Measurements from ENCODE around the gene LMAN1.

The LMAN1 gene

GRCh38 chr18:59358712-59359575 lies at the start of gene LMAN1:
Gene LMAN1 (minus strand): TSS chr18:59359265. CDS start chr18:59359244, 21 bp downstream.
- DNase-seq, result peak; percentile 93

DNA sequence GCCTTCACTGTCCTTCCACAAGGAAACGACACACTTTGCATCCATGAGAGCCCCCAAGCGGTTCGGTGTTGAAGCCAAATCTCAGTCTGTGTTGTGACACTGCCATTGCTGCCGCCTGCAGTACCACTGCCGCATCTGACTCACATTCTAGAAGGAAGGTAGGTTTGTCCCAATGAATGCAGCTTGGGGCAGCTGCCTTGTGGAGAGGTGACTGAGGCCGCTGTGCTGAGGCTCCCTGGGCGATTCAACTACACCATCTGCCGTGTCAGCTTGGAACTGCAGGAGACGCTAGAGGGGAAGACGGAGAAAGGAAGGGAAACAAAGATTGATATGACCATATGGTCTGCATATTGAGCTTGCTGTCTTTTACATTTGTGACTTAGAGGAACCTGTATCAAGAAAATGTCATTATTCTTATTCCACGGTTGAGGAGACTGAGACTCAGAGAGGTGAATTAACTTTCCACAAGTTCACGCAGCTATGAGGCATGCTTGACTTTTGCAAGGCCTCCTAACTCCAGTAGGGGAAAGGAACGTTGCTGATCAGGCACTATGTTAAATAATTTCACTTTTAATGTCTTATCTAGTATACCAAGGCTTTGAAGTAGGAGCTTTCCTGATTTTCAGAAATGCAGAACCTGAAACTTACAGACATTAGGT lies 43.5 kb upstream of the LMAN1 start:
- DNase-seq, result peak; percentile 92 to 97

GRCh38 chr18:59400407-59400806 lies 41.3 kb upstream of the LMAN1 start:
- DNase-seq, result no peak

DNA sequence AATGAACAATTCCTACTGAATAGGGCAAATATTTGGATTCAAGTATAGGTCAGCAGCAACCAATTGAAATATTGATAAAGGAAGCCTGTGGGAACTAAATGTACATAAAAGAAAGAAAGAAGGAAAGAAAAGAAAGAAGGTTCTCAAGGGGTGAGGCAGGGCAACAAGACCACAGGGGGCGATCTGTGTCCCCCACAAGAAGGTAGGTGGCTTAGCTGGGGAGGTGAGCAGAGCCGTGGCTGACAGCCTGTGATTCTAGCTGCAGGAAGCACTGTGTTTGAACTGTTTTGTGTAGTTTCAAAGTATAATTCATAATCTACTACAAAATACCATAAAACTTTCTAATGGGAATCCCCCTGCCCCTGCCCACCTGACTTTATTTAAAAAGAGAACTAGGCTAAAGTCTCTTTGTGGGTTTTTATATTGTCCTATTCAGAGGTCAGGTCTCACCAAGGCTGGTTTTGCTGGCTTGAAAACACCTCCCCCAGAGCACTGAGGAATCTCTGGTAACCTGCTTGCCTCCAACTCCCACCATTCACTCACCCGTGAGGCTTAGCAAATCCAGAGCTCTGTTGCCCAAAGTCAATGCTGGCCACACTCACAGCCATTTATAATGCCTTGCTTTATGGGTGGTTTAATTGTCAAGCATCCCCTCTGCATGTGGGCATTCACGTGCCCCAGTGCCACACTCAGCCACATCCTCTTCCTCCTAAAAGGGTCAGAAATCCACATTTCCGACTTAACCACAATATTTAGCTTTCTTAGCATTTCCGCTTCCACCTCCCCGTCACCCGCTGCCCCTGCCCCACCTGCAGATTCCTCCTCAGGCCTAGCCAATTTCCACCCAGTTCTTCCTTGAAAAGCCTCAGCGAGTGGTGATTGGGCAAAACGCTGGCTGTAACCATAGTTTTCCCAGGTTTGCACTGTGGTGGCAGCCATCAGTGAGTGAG lies 36.4 kb upstream of the LMAN1 start:
- DNase-seq, result no peak

- no peak for DNase-seq
Observed at GRCh38 chr18:59393381-59393780, 34.3 kb upstream of the LMAN1 start.

DNA sequence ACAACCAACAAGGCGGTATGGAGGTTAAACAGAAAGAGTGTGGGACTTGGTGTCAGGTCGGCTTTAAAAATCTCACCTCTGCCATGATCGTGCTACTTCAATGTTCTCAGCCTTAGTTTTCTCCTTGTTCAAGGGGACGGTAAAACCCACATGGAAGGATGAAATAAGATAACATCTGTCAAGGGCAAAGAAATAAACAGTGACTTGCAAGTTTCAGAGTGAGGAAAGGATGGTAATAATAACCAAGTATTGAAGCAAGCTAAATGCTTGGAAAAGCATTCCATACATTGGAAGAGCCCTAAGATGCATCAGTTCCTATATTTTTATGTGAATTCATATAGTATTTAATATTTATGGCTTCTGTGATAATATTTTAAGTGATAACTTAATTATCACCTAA lies 29.8 kb upstream of the LMAN1 start:
- no peak for DNase-seq

DNA sequence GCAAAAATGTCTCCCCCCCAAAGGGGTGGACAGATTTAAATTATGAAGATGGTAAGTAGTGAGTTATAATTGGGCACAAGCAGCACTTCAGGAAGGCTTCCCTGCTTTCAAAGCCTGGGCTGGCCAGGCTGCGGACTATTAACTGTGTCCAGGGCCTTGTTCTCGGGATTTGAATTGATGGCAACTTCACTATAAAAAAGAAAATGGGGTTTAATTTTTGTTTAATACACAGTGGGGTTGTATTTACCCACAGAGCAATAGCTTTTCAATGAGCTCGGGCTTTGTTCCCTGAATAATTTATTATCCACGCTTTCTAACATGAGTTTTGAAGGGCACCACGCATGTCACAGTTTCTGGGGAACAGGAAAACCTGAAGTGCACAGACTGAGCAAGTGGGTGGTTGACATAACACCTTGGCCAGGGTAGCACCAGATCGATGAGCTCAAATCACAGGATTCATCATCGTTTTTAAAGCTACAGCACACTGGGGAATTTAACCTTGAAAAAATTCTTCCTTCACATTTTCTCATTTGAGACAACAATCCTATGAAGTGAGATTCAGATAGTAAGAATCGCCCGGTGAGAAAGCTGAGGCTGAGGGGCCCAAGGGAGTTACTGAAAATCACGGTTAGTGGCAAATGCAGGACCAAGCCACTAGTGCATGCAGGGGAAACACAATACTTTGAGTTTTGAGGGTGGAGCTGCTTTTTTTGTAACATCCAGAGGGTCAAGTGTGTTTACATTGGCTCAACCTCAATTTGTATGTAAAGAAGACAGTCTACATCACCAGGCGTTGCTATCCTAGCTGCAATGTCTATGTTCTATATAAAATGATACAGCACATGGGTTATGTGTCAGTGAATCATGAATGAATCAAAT lies 28.9 kb upstream of the LMAN1 start:
- DNase-seq, result peak in 1 of 2 experiments; percentile 49

DNA sequence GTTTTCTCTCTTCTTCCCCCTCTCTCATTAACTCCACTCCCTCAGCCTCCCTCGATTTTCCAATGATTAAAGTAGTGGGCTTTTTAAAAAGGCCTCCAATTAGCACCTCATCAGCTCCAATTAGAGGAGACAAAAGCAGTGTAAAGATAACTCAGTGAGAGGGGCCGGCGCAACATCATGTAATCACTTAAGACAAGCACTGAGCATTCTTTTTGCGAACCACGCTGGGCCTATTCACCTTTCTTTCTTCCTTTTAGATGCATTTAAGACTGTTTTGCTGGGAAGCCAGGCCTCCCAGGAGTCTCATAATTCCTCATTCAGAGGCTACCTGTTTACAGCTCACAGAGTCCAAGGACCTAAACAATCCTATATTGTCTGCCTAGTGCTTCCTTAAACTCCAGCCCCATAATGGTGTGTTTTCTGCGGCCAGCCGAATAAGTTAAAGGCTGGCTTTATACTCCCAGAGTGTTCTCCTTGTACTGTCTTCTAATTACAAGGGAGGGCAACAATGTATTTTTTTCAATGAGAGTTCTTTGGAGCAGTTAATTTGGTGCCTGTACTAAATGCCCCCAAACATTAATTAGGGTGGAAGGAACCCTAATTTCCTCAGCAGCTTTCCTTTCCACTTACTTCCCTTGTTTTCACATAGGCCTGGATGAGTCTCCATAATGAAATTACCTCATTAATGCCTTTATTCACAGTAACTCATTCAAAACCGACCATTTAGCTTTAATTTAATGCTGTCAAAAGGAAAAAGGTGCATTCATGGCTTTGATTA lies 28.0 kb upstream of the LMAN1 start:
- DNase-seq, result no peak

DNA sequence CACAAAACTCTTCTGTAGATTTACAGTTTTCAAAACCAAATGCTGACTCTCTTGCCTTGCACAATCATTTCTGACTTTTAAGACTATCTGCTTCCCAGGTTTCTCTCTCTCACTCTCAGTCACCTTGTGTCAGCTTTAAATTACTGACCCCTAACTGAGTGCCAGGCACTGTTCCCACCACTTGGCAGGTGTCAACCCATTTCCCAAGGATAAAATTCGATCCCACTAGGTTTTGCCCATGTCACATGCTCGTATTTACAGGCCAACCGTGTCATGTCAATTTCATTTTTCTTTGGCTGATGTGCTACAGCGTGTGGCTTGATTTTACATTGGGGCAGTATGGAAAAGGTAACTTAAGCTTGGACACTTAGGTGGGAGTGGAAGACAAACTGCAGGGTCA lies 26.1 kb upstream of the LMAN1 start:
- DNase-seq, result peak; percentile 4 to 22

GRCh38 chr18:59383851-59384250 lies 24.8 kb upstream of the LMAN1 start:
- peak; percentile 86 to 96 for DNase-seq

DNA sequence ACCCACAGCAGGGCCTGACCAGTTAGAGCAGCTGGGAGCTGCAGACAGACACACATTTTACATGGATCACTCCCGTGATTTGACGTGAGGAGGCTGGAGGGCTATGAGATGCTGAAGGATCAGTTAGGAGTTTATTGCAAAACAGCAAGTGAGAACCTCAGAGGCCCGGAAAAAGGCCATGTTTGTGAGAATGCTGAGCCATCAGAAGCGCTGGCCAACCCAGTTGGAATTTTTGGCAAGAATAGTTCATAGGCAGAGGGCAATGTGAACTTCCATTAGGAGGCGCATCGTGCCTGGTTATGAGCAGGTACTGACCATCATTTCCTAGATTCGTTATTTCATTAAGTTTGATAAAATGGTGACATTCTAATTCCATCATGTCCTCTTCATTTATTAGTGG lies 23.3 kb upstream of the LMAN1 start:
- no peak for DNase-seq

- DNase-seq, result no peak
Observed at GRCh38 chr18:59381949-59382348, 22.9 kb upstream of the LMAN1 start.

DNA sequence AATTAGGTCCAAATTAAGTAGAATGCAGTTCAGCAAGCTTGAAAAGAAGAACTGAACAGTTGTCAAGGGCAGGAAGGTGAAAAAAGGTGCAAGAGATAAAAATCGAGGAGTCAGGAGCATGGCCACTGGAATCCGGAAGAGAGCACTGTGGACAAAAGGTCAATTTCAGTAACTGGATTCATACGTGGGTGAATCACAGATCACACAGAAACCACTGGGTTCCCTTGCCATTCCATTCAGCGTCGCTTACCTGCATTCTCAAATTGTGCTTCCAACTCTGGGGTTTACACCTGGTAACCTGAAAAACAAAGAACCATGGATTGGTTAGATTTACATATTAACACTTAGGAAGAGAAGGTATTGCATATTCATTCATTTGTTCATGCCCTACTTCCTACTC lies 21.6 kb upstream of the LMAN1 start:
- DNase-seq, result no peak

DNA sequence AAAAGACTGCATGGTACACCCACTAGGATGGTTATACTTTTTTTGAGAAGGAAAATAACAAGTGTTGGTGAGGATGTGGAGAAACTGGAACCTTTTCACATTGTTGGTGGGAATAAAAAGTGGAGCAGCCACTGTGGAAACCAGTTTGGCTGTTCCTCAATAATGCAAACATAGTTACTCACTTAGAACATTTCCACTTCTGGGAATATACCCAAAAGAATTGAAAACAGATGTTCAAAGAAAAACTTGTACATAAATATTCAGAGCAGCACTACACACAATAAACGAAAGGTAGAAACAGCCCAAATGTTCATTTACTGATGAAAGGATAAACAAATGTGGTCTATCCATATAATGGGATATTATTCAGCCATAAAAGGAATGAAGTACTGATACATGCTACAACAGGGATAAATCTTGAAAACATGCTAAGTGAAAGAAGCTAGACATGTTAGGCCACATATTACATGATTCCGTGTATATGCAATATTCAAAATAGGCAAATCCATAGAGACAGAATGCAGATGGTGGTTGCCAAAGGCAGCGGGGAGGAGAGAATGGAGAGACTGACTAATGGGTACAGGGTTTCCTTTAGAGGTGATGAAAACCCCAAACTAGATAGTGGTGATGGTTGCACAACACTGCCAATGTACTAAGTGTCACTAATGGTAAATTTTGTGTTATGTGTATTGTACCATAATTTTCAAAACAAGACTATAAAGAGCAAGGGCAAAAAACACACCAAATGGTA lies 20.9 kb upstream of the LMAN1 start:
- DNase-seq, result no peak

DNA sequence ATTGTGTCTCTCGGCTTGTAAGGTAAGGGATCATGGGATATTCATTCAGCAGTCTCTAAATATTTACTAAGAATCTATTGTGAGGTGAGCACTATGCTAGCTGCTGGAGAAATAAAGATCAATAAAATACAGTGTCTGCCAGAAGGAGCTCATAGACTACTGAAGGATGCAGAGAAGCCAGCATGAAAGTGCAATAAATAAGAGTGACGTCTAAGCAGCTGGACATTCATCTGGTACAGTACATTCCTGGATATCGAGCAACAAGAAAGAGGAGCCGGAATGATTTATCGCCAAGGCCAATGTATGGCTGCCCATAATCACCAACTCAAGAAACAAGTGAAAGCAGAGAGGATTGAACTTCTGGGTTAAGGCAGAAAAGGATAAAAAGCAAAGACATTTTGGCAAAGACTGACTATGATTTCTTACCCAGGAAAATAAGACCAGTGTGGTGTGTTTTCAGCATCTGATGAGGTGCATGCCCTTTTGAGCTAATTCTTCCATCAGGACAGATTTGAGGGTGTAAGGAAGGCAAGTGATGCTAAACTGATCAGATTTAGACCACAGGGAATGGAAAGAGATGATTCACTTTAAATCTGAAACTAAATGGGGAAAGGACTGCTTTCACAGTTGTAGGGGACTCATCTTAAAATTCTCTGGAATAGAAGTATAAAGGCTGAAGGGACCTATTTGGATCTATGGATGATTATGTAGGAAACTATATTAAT lies 18.7 kb upstream of the LMAN1 start:
- DNase-seq, result no peak

GRCh38 chr18:59376351-59376935 lies 17.4 kb upstream of the LMAN1 start:
- DNase-seq, result peak in 1 of 2 experiments; percentile 42

- no peak for DNase-seq
Observed at GRCh38 chr18:59374128-59374527, 15.1 kb upstream of the LMAN1 start.

DNA sequence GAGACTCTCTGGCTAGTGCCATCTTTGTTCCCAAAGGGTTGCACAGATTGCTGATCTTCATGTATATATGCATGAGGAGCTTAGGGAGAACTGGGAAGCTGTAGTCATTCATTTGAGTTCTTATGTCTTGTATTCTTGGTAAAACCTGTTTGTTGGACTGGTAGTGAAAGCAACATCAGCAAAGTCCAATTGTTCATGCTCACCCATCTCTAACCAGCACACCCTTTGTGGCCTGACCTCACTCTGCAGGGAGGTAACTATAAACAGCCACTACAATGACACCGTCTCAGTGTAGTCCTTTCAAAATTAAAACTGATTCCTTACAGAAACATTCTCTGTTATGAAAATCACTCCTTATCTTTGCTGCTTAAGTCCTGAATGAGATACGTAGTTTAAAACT lies 13.9 kb upstream of the LMAN1 start:
- DNase-seq, result no peak

- no peak for DNase-seq
Observed at GRCh38 chr18:59360381-59360780, 1.3 kb upstream of the LMAN1 start.

- no peak for DNase-seq
Observed at GRCh38 chr18:59359576-59359952, 499 bp upstream of the LMAN1 start.
